ENCODE measurements around the gene RAPGEF3.

DNA sequence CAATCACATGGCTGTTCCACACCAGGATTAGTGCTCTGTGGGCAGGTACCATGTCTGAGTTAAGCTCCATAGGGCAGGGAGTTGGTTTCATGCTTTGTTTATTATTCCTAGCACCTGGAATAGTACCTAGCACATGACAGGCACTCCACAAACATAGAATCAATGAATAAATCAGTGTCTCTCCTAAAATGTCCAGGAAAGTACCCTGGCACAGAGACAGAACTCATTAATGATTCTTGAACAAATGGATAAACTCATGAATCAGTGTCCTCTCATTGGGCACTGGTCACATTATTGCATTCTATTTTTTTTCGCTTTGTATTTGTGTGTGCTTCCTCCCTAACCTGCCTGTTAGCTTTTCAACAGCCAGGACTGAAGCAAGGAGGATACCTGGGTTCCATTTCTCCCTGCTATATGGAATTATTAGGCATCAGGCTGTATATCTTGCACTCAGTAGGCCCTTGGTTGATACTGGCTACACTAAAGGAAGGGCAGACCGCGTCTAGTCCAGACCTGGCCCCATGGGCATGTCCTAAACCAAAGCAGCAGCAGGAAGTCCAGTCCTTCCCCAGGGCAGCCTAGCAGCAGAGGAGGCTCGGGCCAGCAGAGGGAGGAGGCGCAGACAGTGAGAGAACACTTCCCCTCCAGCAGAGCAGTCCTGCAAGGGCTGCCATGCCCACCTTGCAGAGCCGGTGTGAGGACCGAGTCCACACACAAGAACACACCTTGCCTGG, 42.7 kb upstream of the RAPGEF3 start:
- no peak for TF ChIP-seq EZH2 (IDR thresholded peaks at IDR 0.05)
- no peak for TF ChIP-seq POLR2AphosphoS5 (IDR thresholded peaks at IDR 0.05; ENCODE audit: borderline replicate concordance, low read depth, low read length)

All from SK-N-MC (cell line).